H1 (cell line): ENCODE data around the gene ASPDH. TPM values are rescaled to one million over a fixed set of nuclear protein-coding genes. Genes with fewer than 3 reads are reported as not detected.

Experiments
- CTCF ChIA-PET: fragments of 300-600 bp; sonication (Branson Sonifier 250); formaldehyde crosslinking; loops from one replicate; lab custom pipeline; 2021; ENCODE audit not compliant: partially characterized antibody; lab: Charles Lee
- POLR2A ChIA-PET: fragments of 300-600 bp; sonication (Branson Sonifier 250); formaldehyde crosslinking; loops from one replicate; lab custom pipeline; 2021; ENCODE audit warnings: inconsistent platforms; ENCODE audit not compliant: partially characterized antibody; lab: Charles Lee
- DNase-seq, 2 experiments: peaks; one replicate each; pipeline versions ENCODE4 v3.0.0 to v3.0.0-alpha.2; 2010 to 2022; ENCODE audit warnings: low spot score in 2 of 2, low read depth in 1 of 2, mixed read lengths in 1 of 2
- FAIRE-seq: peaks from 2 replicates; lab custom pipeline; 2011; peaks lifted over from hg19 to GRCh38; lab: Jason Lieb, UNC
- H2AFZ ChIP-seq: 2 replicates; pipeline ENCODE4 v1.8.1; 2012; ENCODE audit warnings: low read length, inconsistent platforms
- H2AK5ac ChIP-seq: 2 replicates; pipeline ENCODE4 v1.6.1; 2013; ENCODE audit warnings: low read depth, low read length
- H2BK120ac ChIP-seq: replicated peaks from 2 replicates; pipeline ENCODE3; 2013; ENCODE audit warnings: low read depth, low read length, inconsistent platforms
- H2BK12ac ChIP-seq: 2 replicates; pipeline ENCODE4 v1.6.1; 2013; ENCODE audit warnings: low read depth, low read length
- H2BK15ac ChIP-seq: 2 replicates; pipeline ENCODE4 v1.6.1; 2013; ENCODE audit warnings: low read length
- H2BK20ac ChIP-seq: 2 replicates; pipeline ENCODE4 v1.6.1; 2013; ENCODE audit warnings: low read length
- H2BK5ac ChIP-seq: 2 replicates; pipeline ENCODE4 v1.6.1; 2013; ENCODE audit warnings: low read depth, low read length
- H3K14ac ChIP-seq: 2 replicates; pipeline ENCODE4 v1.6.1; 2013; ENCODE audit warnings: inconsistent platforms; ENCODE audit not compliant: insufficient read length
- H3K18ac ChIP-seq: 2 replicates; pipeline ENCODE4 v1.6.1; 2013; ENCODE audit warnings: low read length; ENCODE audit errors: extremely low read depth
- H3K23ac ChIP-seq: 2 replicates; pipeline ENCODE4 v1.6.1; 2013; ENCODE audit warnings: inconsistent platforms; ENCODE audit not compliant: insufficient read length
- H3K23me2 ChIP-seq: 2 replicates; pipeline ENCODE4 v1.6.1; 2013; ENCODE audit warnings: low read depth, low read length
- H3K27ac ChIP-seq: 2 replicates; pipeline ENCODE4 v1.6.1; 2011; ENCODE audit warnings: low read depth, low read length, inconsistent platforms
- H3K27me3 ChIP-seq, 4 experiments: replicated peaks in 1 of 4; 1 replicate in 1 of 4; 2 replicates in 3 of 4; pipeline versions ENCODE4 v1.6.1 to v1.8.1; 2011 to 2013; ENCODE audit warnings: low read length in 3 of 4, mild to moderate bottlenecking in 3 of 4, inconsistent platforms in 2 of 4, mixed read lengths in 2 of 4, moderate library complexity in 1 of 4; ENCODE audit not compliant: control insufficient read depth in 3 of 4, insufficient read depth in 3 of 4; ENCODE audit errors: extremely low read depth in 1 of 4
- H3K36me3 ChIP-seq, 4 experiments: 2 replicates each; pipeline versions ENCODE4 v1.6.1 to v1.8.1; 2011 to 2013; ENCODE audit warnings: mild to moderate bottlenecking in 4 of 4, low read length in 3 of 4, moderate library complexity in 2 of 4, control low read depth in 1 of 4, inconsistent platforms in 1 of 4; ENCODE audit not compliant: insufficient read depth in 4 of 4, control insufficient read depth in 2 of 4
- H3K4ac ChIP-seq: replicated peaks from 2 replicates; pipeline ENCODE3; 2013; ENCODE audit warnings: low read length, low read depth, mixed read lengths, inconsistent platforms; ENCODE audit not compliant: insufficient read length
- H3K4me1 ChIP-seq, 4 experiments: replicated peaks in 1 of 4; 1 replicate in 1 of 4; 2 replicates in 3 of 4; pipeline versions ENCODE4 v1.6.1 to v1.8.1; 2011 to 2013; ENCODE audit warnings: low read length in 3 of 4, inconsistent platforms in 2 of 4, mixed read lengths in 1 of 4; ENCODE audit not compliant: insufficient read depth in 4 of 4, control insufficient read depth in 3 of 4
- H3K4me2 ChIP-seq, 2 experiments: 2 replicates each; pipeline versions ENCODE4 v1.6.1 to v1.8.1; 2011 to 2013; ENCODE audit warnings: low read depth in 2 of 2, low read length in 2 of 2, control low read depth in 1 of 2, inconsistent platforms in 1 of 2, mild to moderate bottlenecking in 1 of 2; ENCODE audit not compliant: insufficient read depth in 1 of 2
- H3K4me3 ChIP-seq, 4 experiments: fragments of 200-600, 300-600 bp in 1 of 4; sonication (generic), shearing (Covaris generic), sonication (Bioruptor Twin) in 1 of 4; 2 replicates each; pipeline versions ENCODE4 v1.5.1 to v1.8.1; 2011 to 2016; ENCODE audit warnings: low read length in 4 of 4, low read depth in 3 of 4, control low read depth in 2 of 4, inconsistent platforms in 2 of 4, mild to moderate bottlenecking in 2 of 4, mixed read lengths in 1 of 4, moderate library complexity in 1 of 4; ENCODE audit not compliant: insufficient read depth in 2 of 4; ENCODE audit errors: extremely low read depth in 1 of 4
- H3K56ac ChIP-seq: replicated peaks from 2 replicates; pipeline ENCODE3; 2013; ENCODE audit warnings: low read depth, mild to moderate bottlenecking, mixed read lengths, low read length, inconsistent platforms; ENCODE audit not compliant: insufficient read length
- H3K79me1 ChIP-seq: 2 replicates; pipeline ENCODE4 v1.6.1; 2013; ENCODE audit warnings: low read depth, low read length, control low read depth
- H3K79me2 ChIP-seq, 2 experiments: 2 replicates each; pipeline versions ENCODE4 v1.6.1 to v1.8.1; 2012 to 2013; ENCODE audit warnings: low read length in 2 of 2, mild to moderate bottlenecking in 2 of 2, inconsistent platforms in 1 of 2; ENCODE audit not compliant: insufficient read depth in 2 of 2, control insufficient read depth in 1 of 2
- H3K9ac ChIP-seq, 4 experiments: replicated peaks in 1 of 4; 1 replicate in 1 of 4; 2 replicates in 3 of 4; pipeline versions ENCODE4 v1.6.1 to v1.8.1; 2011 to 2013; ENCODE audit warnings: low read depth in 3 of 4, low read length in 3 of 4, control low read depth in 2 of 4, mild to moderate bottlenecking in 2 of 4, moderate library complexity in 2 of 4, inconsistent platforms in 1 of 4; ENCODE audit errors: extremely low read depth in 1 of 4
- H3K9me3 ChIP-seq, 2 experiments: 2 replicates each; pipeline versions ENCODE4 v1.6.1 to v1.8.1; 2012 to 2013; ENCODE audit warnings: mild to moderate bottlenecking in 2 of 2, moderate library complexity in 2 of 2, control low read depth in 1 of 2, inconsistent platforms in 1 of 2, low read depth in 1 of 2, low read length in 1 of 2, mixed read lengths in 1 of 2; ENCODE audit not compliant: insufficient read depth in 2 of 2
- H4K20me1 ChIP-seq, 2 experiments: replicated peaks in 1 of 2; 2 replicates each; pipeline versions ENCODE3 to v1.8.1; 2011 to 2013; ENCODE audit warnings: inconsistent platforms in 2 of 2, low read length in 2 of 2, mild to moderate bottlenecking in 1 of 2; ENCODE audit not compliant: insufficient read depth in 2 of 2, control insufficient read depth in 1 of 2
- H4K5ac ChIP-seq: 2 replicates; pipeline ENCODE4 v1.6.1; 2013; ENCODE audit warnings: low read length, low read depth, mixed read lengths, inconsistent platforms; ENCODE audit not compliant: insufficient read length
- H4K8ac ChIP-seq: 2 replicates; pipeline ENCODE4 v1.8.0; 2013; ENCODE audit warnings: mild to moderate bottlenecking, moderate library complexity, low read length, inconsistent platforms; ENCODE audit not compliant: insufficient read depth; ENCODE audit errors: extremely low read depth
- H4K91ac ChIP-seq: replicated peaks from 2 replicates; pipeline ENCODE3; 2013; ENCODE audit warnings: low read length, mixed read lengths, inconsistent platforms; ENCODE audit not compliant: insufficient read length
- ATF3 ChIP-seq: IDR thresholded peaks from 2 replicates; pipeline ENCODE4 v1.6.1; 2011; ENCODE audit warnings: low read depth, mild to moderate bottlenecking, low read length; ENCODE audit not compliant: insufficient read depth
- BACH1 ChIP-seq: IDR thresholded peaks from 2 replicates; pipeline ENCODE4 v1.6.1; 2012; ENCODE audit warnings: low read length, improper control_type of control experiment
- CHD2 ChIP-seq: IDR thresholded peaks from 2 replicates; pipeline ENCODE4 v1.6.1; 2012; ENCODE audit warnings: low read length, improper control_type of control experiment
- CTBP2 ChIP-seq: IDR thresholded peaks from 2 replicates; pipeline ENCODE4 v1.7.0; 2011; ENCODE audit warnings: borderline replicate concordance, mild to moderate bottlenecking, moderate library complexity, mixed read lengths, low read length; ENCODE audit not compliant: insufficient read depth, insufficient read length
- E2F6 ChIP-seq: IDR thresholded peaks from 2 replicates; pipeline ENCODE4 v1.6.1; 2012; ENCODE audit warnings: inconsistent platforms
- EZH2 ChIP-seq: fragments of 200-600 bp; sonication (generic); IDR thresholded peaks from 2 replicates; pipeline ENCODE4 v1.7.1; 2012; ENCODE audit warnings: low read depth, mild to moderate bottlenecking, moderate library complexity, low read length, inconsistent platforms; ENCODE audit not compliant: severe bottlenecking
- JUN ChIP-seq: IDR thresholded peaks from 2 replicates; pipeline ENCODE4 v1.6.1; 2011; ENCODE audit warnings: low read depth, mild to moderate bottlenecking, improper control_type of control experiment, low read length
- JUND ChIP-seq: IDR thresholded peaks from 2 replicates; pipeline ENCODE4 v1.6.1; 2011; ENCODE audit warnings: mild to moderate bottlenecking, improper control_type of control experiment, low read length
- KDM4A ChIP-seq: IDR thresholded peaks from one replicate; pipeline ENCODE4 v1.7.1; 2012; ENCODE audit warnings: low read depth, mild to moderate bottlenecking, moderate library complexity, low read length, inconsistent platforms; ENCODE audit not compliant: severe bottlenecking
- RNF2 ChIP-seq: fragments of 200-900, 300-1000 bp; sonication (generic); IDR thresholded peaks from 2 replicates; pipeline ENCODE4 v1.7.1; 2016; ENCODE audit warnings: borderline replicate concordance, low read depth, mild to moderate bottlenecking, antibody characterized with exemption, low read length; ENCODE audit not compliant: poor library complexity, severe bottlenecking; ENCODE audit errors: missing control alignments
- SIN3A ChIP-seq, 2 experiments: IDR thresholded peaks in 1 of 2; conservative IDR thresholded peaks in 1 of 2; 2 replicates each; pipeline ENCODE4 v1.6.1; 2011 to 2012; ENCODE audit warnings: low read length in 2 of 2, improper control_type of control experiment in 1 of 2, low read depth in 1 of 2, mild to moderate bottlenecking in 1 of 2
- WGBS, 2 experiments: shearing (Covaris generic) in 1 of 2; methylation state at CpG; one replicate each; pipeline versions ENCODE4 v1.1.6 to v1.1.7; 2013 to 2015; ENCODE audit warnings: low lambda C conversion rate in 2 of 2, mixed read lengths in 2 of 2, inconsistent platforms in 1 of 2, low coverage in 1 of 2, missing lambda C conversion rate in 1 of 2; ENCODE audit not compliant: insufficient replicate concordance in 2 of 2, insufficient coverage in 1 of 2, insufficient read length in 1 of 2; ENCODE audit errors: extremely low coverage in 1 of 2, missing lambda C conversion rate in 1 of 2; 5-methylcytosine and 5-hydroxymethylcytosine counted together
- polyA plus RNA-seq, 7 experiments: library from polyadenylated mRNA; depleted of rRNA in 3 of 7; stranded (reverse) in 5 of 7; unstranded in 2 of 7; fragments of >200 nt in 5 of 7; fragments of 200-250 nt in 2 of 7; gene quantifications; 1 replicate in 5 of 7; 2 replicates in 1 of 7; 4 replicates in 1 of 7; pipeline versions ENCODE4 v1.2.1 to v1.2.3, GENCODE V29; 2011 to 2013; ENCODE audit warnings: missing spikeins in 2 of 7, mixed read lengths in 2 of 7
- total RNA-seq: library from RNA; stranded (reverse); fragmentation: NEBNext Ultra II Directional; extraction: Animal tissue kit (Norgen Biotek cat#: 25700); gene quantifications from 2 replicates; pipeline ENCODE4 v1.2.1, GENCODE V29; 2021

ASPDH gene
- total and polyA plus RNA-seq, 2 of the 8 experiments (the other 6 are each of a cell fraction or from before 2014, with no cell fraction given): not detected

GRCh38 chr19:50464348-50464747 lies 49.4 kb downstream of the ASPDH start:
- DNase-seq: no peak
- FAIRE-seq: no peak
- POLR2A ChIA-PET: interaction anchor here (1.1 to 1.6 kb wide), 5 partner anchors 9 to 54 kb away, joined by 3 to 4 read pairs (median 3); no protein-coding TSS in a partner anchor
- Histone ChIP-seq H3K9ac (no peak overlapping the region), H2AFZ (no peak overlapping the region), H3K56ac (no peak overlapping the region), H3K4ac (no peak overlapping the region), H3K18ac (no peak overlapping the region), H2BK20ac (no peak overlapping the region), H2AK5ac (no peak overlapping the region), H4K91ac (no peak overlapping the region), H4K20me1 (no peaks in the 10 kb centered on the region), H3K4me1 (peaks cover 0 to 8% (median 4%) of the 10 kb centered on the region in 4 experiments; a peak in 5 of 7 replicates), H3K27me3 (no peaks in the 10 kb centered on the region), H2BK12ac (no peak overlapping the region), H2BK15ac (0 out of 2 replicates have a peak overlapping the region, but pooled peaks have one; percentile 21), H4K5ac (no peak overlapping the region), H3K23me2 (no peaks in the 10 kb centered on the region), H3K79me2 (no peaks in the 10 kb centered on the region), H3K36me3 (no peaks in the 10 kb centered on the region), H4K8ac (no peak overlapping the region), H3K27ac (no peak overlapping the region), H3K23ac (no peak overlapping the region), H3K9me3 (no peaks in the 10 kb centered on the region), H2BK120ac (no peak overlapping the region), H3K4me3 (no peak overlapping the region), H3K79me1 (no peaks in the 10 kb centered on the region), H2BK5ac (no peak overlapping the region), H3K14ac (no peak overlapping the region), H3K4me2 (no peak overlapping the region)
- 94% methylated on average over 17 of the region's 19 CpGs; no CpG with 5 or more reads in 1 of the 2 experiments for WGBS, 2 experiments
- CTCF ChIA-PET: interaction anchor here (0.7 to 1.7 kb wide), 6 partner anchors 10 to 205 kb away, joined by 3 to 5 read pairs (median 4); no protein-coding TSS in a partner anchor
- TF ChIP-seq JUND (no peak), SIN3A (conservative IDR thresholded peaks at IDR 0.05 in 1 of 2, IDR thresholded peaks at IDR 0.05 in 1 of 2; ENCODE audit: low read depth in 1 of 2, low read length in 2 of 2) (no peak), EZH2 (no peak), KDM4A (no peak), BACH1 (no peak), E2F6 (no peak), ATF3 (no peak), JUN (no peak), CTBP2 (no peak), RNF2 (no peak), CHD2 (no peak)
